ENCODE data around the gene CORO2A. TPM values are rescaled to one million over a fixed set of nuclear protein-coding genes. Genes with fewer than 3 reads are reported as not detected.

Gene CORO2A
- total and polyA plus RNA-seq, 2 of the 4 experiments (the other 2 are of a cell fraction): 1.9 to 2.2 TPM

- no peak overlapping the region for H2AK5ac ChIP-seq (ENCODE audit: low read depth, low read length)
- H4K20me1 ChIP-seq (ENCODE audit: insufficient read depth, low read length): no peaks in the 10 kb centered on the region
- H3K4me1 ChIP-seq (ENCODE audit: control insufficient read depth, insufficient read depth, low read length): peaks cover 6% of the 10 kb centered on the region; the same call in 1 of the 2 replicates
- H4K91ac ChIP-seq (ENCODE audit: insufficient read depth, low read depth, low read length): no peak overlapping the region
- no peaks in the 10 kb centered on the region for H3K79me1 ChIP-seq (ENCODE audit: low read depth in 1 of 2, low read length in 2 of 2)
- H3K27me3 ChIP-seq (ENCODE audit: control insufficient read depth, insufficient read depth, low read length): peaks cover 3% of the 10 kb centered on the region; the same call in 1 of the 2 replicates
- no peak overlapping the region for H3K9ac ChIP-seq (ENCODE audit: low read depth, low read length)
- no peak overlapping the region for H2BK15ac ChIP-seq (ENCODE audit: low read depth, low read length)
- no peak overlapping the region for H4K8ac ChIP-seq (ENCODE audit: low read depth in 2 of 2, low read length in 2 of 2)
- H3K4me3 ChIP-seq (ENCODE audit: insufficient read depth, low read depth, low read length): no peak overlapping the region
- H2BK120ac ChIP-seq (ENCODE audit: low read depth, low read length): no peak overlapping the region
- no peak overlapping the region for H4K5ac ChIP-seq (ENCODE audit: low read depth, low read length)
- no peaks in the 10 kb centered on the region for H3K9me3 ChIP-seq (ENCODE audit: control insufficient read depth, insufficient read depth, low read length)
- dilution Hi-C loops (cut with HindIII; ENCODE audit: low sequenced_read_pairs, unreplicated experiment): no loop called here
- no peak overlapping the region for H3K18ac ChIP-seq (ENCODE audit: low read depth, low read length)
- no peaks in the 10 kb centered on the region for H3K36me3 ChIP-seq (ENCODE audit: control insufficient read depth, insufficient read depth, low read length)
- H2BK20ac ChIP-seq (ENCODE audit: low read depth, low read length): no peak overlapping the region
- H2AK9ac ChIP-seq (replicated peaks; ENCODE audit: low read depth, low read length, poor library complexity): no peak overlapping the region
- H3K23ac ChIP-seq (ENCODE audit: low read depth, low read length): no peak overlapping the region
- H3K4me2 ChIP-seq (ENCODE audit: low read depth, low read length): no peak overlapping the region
- no peak overlapping the region for H3K4ac ChIP-seq (ENCODE audit: low read depth, low read length)
- no CpG with 5 or more reads among the region's 3 CpGs for WGBS, 2 experiments (ENCODE audit: extremely low coverage in 2 of 2, insufficient read length in 1 of 2)
- H3K56ac ChIP-seq (ENCODE audit: extremely low read depth, insufficient read depth, low read length): no peak overlapping the region
- CTCF ChIA-PET: no interaction called here
- no peak overlapping the region for H3K14ac ChIP-seq (replicated peaks; ENCODE audit: low read depth, low read length)
- BruUV-seq (replicated peaks): no TSS peak
- in situ Hi-C loops (cut with MboI; ENCODE audit: low sequenced_read_pairs): no loop called here
- H3K9me1 ChIP-seq (ENCODE audit: insufficient read depth, low read length): no peaks in the 10 kb centered on the region; the same call in 1 of the 2 replicates
- TF ChIP-seq RCOR1 (IDR thresholded peaks at IDR 0.05; ENCODE audit: insufficient replicate concordance, low read length) (no peak), USF2 (IDR thresholded peaks at IDR 0.05; ENCODE audit: low read depth, low read length) (no peak), ELK1 (IDR thresholded peaks at IDR 0.05; ENCODE audit: borderline replicate concordance, low read depth, low read length) (no peak), CEBPB (IDR thresholded peaks at IDR 0.05; ENCODE audit: low read depth, low read length) (no peak), CTCF (conservative IDR thresholded peaks at IDR 0.05; ENCODE audit: low read depth, low read length) (no peak), MAZ (IDR thresholded peaks at IDR 0.05; ENCODE audit: borderline replicate concordance, low read depth, low read length) (no peak), NFE2L2 (IDR thresholded peaks at IDR 0.05; ENCODE audit: low read depth, low read length) (no peak), POLR2A (IDR thresholded peaks at IDR 0.05; ENCODE audit: low read depth, low read length) (no peak), RFX5 (IDR thresholded peaks at IDR 0.05; ENCODE audit: low read depth, low read length) (no peak), MXI1 (IDR thresholded peaks at IDR 0.05; ENCODE audit: borderline replicate concordance, low read depth, low read length) (no peak), SMC3 (IDR thresholded peaks at IDR 0.05; ENCODE audit: low read depth, low read length) (no peak), FOS (IDR thresholded peaks at IDR 0.05; ENCODE audit: low read depth, low read length) (no peak), RAD21 (IDR thresholded peaks at IDR 0.05; ENCODE audit: low read length) (no peak), MAFK (IDR thresholded peaks at IDR 0.05; ENCODE audit: low read depth, low read length) (no peak), BHLHE40 (IDR thresholded peaks at IDR 0.05; ENCODE audit: low read depth, low read length) (no peak), CHD1 (IDR thresholded peaks at IDR 0.05; ENCODE audit: low read depth, low read length) (no peak)
- no peak overlapping the region for H2BK5ac ChIP-seq (ENCODE audit: low read depth, low read length, poor library complexity, severe bottlenecking)
- H2AFZ ChIP-seq (replicated peaks; ENCODE audit: low read length, poor library complexity): peak overlapping the region; percentile 41
- intact Hi-C loops (cut with micrococcal nuclease): no loop called here
- no peak overlapping the region for H3K27ac ChIP-seq (ENCODE audit: insufficient read depth, low read length)
- no peak for ATAC-seq (ENCODE audit: low read depth)
- POLR2A ChIA-PET (ENCODE audit: unreplicated experiment): no interaction called here
- no peak for DNase-seq
Observed at GRCh38 chr9:98144631-98145030, 47.8 kb downstream of the CORO2A start.

All from IMR-90 (cell line).